T follicular helper cell (primary cell): ENCODE data around the gene EXOSC2.

Experiments used
- DNase-seq: peaks from one replicate; pipeline ENCODE4 v3.0.0-alpha.2; 2020; ENCODE audit warnings: low read depth

EXOSC2 gene

GRCh38 chr9:130738281-130738680 lies 44.7 kb downstream of the EXOSC2 start:
- no peak for DNase-seq

- no peak for DNase-seq
These were observed 45.5 kb downstream of the EXOSC2 start for GRCh38 chr9:130739081-130739480.

DNA sequence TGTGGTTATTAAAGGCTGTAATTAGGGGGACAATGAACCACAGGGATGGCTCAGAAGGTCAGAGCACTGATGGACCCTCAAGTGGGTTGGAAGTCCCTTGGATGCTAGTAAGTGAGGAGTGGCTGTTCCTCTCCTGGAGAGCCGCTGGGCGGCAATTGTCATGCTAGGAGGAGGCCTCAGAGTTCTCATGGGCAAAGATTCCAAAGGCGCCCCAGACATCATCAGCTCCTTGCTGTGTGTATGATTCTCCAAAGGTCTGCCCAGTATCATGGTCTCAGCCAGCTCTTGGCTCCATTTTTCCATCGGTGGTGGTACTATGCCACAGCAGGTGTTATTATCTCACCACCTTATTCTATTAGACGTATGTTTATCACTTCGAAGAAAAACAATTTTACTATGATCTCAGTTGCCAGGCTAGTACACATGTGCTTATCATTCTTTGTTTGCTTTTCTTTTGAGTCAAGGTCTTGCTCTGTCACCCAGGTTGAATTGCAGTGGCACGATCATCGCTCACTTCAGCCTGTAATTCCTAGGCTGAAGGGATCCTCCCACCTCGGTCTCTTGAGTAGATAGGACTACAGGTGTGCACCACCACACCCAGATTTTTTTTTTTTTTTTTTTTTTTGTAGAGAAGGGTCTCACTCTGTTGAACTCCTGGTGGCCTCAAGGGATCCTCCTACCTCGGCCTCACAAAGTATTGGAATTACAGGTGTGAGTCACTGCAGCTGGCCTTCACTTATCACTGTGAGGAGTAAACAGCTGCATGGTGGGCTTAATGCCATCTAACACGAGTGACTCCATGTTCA lies 46.8 kb downstream of the EXOSC2 start:
- DNase-seq, result no peak

GRCh38 chr9:130741024-130741305 lies 47.4 kb downstream of the EXOSC2 start:
- DNase-seq, result no peak

DNA sequence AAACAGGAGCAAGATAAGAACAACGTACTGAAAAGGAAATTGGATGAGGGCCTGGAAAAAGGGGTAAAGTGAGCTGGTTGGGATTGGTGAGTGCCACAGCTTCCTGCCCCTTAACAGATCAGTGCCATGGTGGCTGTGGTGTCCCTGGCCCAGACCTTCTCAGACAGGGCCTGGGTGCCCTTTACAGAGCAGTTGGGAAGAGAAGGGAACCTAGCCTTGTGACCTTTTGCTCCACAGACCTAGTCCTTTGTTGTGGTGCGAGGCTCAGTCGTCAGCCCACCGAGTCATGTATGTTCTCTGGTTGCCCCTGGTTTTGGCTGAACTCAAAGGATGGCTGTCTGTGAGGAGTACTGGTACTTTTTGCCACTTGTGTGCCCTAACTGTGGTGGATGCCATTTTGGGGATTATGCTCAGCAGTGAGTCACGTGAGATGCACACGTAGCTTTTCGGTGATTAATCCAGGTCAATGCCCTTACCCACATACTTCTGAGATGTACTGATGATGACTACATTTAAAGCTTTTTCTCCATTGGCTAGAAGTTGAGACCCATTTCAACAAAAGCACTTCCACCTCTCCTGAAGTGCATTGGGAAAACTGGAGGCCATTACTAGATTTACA lies 48.4 kb downstream of the EXOSC2 start:
- DNase-seq, result no peak

- no peak for DNase-seq
These were observed 50.1 kb downstream of the EXOSC2 start for GRCh38 chr9:130743656-130744055.

GRCh38 chr9:130745210-130745800 lies 51.7 kb downstream of the EXOSC2 start:
- no peak for DNase-seq

- DNase-seq, result no peak
These were observed 52.2 kb downstream of the EXOSC2 start for GRCh38 chr9:130745829-130746228.

GRCh38 chr9:130746434-130747212 lies 53.0 kb downstream of the EXOSC2 start:
- DNase-seq, result no peak

DNA sequence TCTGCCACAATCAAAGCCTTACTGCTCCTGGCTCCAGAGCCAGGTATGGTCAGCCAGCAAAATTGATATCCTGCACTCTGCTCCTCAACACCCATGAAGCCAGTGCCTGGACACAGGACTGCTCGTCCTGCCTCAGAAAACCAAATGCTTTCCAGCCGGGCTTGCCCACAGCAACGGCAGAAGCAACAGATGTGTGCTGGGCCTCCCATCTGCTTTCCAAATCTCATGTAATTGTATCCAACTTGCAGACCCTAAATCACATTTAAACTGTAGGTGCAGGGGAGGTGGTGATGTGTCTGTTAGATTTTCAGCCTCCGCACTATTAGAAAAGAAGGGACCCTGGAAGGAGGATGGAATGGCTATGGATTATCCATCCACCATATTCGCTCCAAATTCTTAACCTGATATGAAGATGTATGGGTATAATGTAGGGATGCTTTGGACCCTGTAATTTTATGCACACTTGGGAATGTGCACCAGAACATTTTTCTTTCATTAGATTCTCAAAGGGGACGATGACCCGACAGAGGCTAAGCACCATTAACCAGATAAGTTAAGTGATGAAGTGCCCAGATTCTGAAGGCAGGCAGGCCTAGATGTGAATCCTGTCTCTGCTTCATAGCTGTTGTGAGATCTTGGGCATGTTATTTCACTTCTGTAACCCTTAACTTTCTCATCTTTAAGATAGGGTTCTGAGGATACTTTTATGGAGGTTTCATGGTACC lies 58.2 kb downstream of the EXOSC2 start:
- no peak for DNase-seq
